NCI-H146 treated with DMSO at 0.1 percent for 48 hours (cell line): ENCODE results near the gene TNFSF13.
"Not testable (repeated sequence)": the region's sequence is repeated elsewhere in the genome, so short reads cannot be mapped to it uniquely, and the experiment has no call there.

Experiments used
- DNase-seq: peaks from one replicate; lab custom pipeline; 2025; ENCODE audit not compliant: unreplicated experiment; lab: John Stamatoyannopoulos, UW

Gene TNFSF13

GRCh38 chr17:7589891-7590691 is 31.5 kb downstream of the TNFSF13 start, which contains the start of gene SOX15:
TSS of gene SOX15 (minus strand) at chr17:7590094. CDS start at chr17:7589676, 418 bp downstream.
- no peak for DNase-seq

DNA sequence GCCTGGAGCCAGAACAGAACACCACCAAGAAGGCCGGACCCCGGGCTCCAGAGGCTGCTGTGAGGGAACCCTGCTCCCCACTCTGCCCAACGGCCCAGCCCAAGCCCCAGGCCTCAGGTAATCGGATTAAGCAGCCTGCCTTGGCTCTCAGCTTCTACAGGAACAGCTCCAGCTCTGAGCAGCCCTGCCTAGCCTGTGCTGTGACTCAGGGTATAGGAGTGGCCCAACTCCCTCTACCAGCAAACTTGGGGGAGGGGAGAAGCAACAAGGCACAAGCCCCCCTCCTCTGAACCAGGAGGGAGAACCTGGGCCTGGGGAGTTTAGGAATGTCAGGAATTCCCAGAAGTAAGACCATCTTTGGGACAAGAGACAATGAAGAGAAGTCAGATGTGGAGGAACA is 32.2 kb downstream of the TNFSF13 start:
- DNase-seq, result no peak

DNA sequence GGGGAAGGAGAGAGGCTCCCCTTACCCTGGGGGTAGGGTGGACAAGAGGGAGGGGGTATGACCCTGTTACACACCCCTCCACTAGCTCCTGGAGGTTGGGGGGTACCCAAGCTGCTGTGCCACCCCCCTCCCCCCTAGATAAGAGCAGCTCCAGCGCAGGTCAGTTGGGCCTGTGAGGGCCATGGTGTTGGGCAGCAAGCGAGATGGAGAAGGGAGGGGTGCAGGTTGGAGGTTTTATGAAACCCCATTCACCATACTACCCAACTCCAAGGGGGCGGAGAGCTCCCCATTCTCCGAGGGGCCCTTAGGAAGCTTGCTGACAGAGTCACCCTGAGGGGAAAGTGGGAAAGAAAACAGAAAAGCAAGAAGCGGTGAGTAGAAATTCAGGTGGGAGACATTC is 33.0 kb downstream of the TNFSF13 start:
- no peak for DNase-seq

GRCh38 chr17:7592422-7593021 is 34.0 kb downstream of the TNFSF13 start:
- no peak for DNase-seq

DNA sequence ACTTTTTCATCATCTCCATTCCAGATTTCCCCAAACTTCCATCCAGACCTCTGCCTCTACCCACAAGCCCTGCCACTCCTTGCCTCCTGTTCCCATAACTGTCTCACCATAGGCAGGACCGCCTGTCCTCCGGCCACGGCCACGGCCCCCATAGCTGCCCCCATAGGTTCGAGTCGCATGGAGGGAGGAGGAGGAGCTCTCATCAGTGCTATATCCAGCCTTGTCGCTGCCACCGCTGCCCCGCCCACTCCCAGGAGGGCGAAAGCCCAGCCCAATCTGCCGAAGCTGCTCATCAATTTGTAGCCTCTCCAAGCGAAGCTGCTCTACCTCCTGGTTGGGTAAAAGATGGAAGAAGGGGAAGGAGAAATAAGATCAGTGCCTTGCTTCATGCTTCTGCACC is 34.7 kb downstream of the TNFSF13 start:
- DNase-seq, result no peak

GRCh38 chr17:7597561-7597960 is 39.0 kb downstream of the TNFSF13 start:
- not testable (repeated sequence) for DNase-seq

DNA sequence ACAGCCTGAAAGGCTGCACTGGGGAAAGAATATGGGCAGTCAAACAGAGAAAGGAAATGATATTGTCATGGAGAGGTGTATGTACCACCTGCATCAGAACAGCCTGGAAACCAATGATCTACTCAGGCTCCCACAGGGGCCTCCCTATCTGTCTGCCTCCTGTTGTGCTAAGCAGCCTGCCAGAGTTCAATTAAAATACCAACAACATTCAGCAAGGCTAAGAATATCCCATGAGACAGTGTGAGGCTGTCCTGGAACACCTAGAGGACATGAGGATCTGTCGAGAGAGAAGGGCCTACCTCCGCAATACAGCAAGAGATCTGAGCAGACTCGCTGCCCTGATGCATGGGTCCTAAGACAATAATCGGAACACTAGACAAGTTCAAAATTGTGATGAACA is 47.7 kb downstream of the TNFSF13 start:
- no peak for DNase-seq

DNA sequence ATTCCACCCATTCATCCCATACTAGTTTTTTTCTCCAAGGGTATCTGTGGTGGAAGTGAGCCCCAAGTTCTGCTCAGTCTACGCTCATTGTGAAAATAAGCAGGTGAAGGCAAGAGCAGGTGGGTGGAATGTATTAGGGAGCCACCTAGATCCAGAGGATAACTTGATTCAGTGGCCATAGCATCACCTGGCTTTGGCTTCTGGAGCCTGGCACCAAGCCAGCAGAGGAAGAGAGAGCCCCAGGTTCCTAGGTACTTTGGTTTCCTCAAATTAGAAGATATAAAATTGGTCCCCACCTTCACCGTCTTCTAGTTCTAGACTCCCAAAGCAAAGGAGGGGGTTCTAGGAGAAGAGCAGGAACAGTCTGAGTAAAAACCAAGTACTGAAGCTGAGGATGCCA is 52.1 kb downstream of the TNFSF13 start:
- no peak for DNase-seq
